ENCODE data around the gene RAP2C.

RAP2C gene

DNA sequence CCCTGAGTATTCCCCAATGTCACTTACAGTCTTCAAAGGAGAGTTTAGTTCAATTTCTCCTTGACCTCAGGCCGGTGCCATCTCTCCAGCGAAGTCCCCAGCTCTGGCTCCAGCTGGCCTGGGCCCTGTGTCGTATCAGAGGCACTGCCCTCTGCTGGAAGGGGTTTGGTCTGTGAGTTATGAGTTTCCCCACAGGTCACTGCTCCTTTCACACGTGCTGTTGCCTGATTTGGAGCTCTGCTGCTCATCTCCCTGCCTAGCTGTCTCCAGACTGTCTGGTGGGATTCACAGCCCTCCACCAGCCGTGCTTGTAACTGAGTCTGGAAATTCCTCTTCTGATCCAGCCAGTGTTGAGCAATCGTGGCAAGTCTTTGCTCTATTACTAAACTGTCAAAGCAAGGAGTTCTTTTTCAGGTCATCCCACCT is at the start of gene RAP2C:
Gene RAP2C (minus strand): TSS at position 105 of the 426 bp plus-strand sequence. CDS start 2,179 bp downstream, outside the sequence.
- DNase-seq (ENCODE audit: low read depth): peak; percentile 14

DNA sequence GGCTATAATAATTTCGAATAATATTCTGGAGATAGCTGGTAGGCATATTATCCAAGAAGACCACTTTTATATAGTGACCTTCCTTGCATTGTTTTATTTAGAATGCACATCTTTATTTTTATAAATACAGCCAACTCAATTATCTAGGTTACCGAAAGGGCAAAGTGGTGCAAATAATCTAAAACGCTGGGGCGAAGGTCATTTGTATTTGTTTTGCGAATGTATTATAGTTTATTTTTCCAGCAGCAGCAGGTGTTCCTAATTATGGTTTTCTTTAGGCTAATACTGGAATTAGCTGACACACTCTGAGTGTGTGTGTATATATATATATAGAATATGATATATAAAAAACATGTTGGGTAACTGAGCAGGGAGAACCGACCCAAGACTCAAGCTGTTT is 48.1 kb upstream of the RAP2C start:
- DNase-seq (ENCODE audit: low read depth): no peak

DNA sequence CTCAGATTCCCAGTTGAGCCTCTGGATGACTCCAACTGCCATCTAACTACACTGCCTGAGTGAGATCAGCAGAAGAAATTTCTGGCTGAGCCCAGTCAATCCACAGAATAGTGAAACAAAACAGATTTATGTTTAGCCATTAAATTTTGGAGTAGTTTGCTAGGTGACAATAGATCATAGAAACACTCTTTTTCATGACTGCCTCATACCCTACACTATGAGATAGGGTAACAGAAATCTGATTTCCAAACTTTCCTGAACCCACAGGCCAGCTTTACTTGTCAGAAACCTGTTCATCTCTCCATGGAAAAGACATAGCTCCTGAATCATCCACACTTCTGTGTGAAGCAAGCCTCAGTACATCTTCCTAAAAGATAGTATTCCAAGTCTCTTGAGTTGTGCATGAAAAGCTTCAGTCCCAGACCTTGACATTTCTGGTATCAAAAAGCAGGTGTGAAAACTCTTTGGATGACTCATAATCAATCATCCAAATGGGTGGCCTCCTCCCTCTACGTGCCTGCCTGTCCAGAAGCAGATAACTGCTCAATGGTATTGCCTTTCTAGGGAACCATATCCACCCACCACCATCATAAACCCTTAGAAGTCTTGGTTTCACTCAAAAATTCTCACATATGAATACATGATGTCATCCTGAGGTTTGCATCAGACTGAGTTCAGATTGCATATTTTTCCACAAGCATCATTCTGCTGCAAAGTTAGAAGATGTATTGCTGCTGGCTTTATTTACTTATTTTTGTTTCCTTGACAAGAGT is 47.5 kb upstream of the RAP2C start:
- no peak for DNase-seq (ENCODE audit: low read depth)

DNA sequence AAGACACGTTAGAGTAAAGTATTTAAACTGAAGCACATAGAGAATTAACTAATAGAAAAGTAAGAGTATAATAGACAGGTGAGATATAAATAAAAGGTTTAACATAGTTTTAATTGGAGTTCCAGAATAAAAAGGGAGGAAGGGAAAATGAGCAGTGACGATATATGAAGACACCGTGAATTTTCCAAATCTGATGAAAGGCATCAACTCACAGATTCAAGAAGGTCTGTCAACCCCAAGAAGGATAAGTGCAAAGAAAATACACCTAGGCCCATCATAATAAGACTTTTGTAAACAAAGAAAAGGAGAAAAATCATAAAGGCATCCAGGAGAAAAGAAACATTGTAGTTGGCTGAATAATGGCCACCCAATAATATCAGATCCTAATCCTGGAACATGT is 43.9 kb upstream of the RAP2C start:
- DNase-seq (ENCODE audit: low read depth): no peak

DNA sequence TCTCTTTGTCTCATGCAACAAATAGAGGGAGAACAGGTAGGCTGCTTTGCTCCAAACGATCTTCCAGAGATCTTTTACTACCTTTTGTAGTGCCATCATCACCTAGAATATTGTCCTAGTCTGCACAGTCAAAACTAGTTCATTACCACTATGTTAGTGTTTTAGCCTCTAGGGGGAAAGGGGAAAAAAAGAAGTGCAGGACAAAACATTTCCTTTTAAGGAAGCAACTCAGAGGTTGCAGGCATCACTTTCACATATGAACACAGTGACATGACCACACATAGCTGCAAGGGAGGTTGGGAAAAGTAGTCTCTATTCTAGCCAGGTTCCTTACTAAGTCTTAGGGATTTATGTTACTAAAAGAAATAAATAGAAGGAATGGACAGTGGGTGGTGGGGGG is 39.3 kb upstream of the RAP2C start:
- no peak for DNase-seq (ENCODE audit: low read depth)

DNA sequence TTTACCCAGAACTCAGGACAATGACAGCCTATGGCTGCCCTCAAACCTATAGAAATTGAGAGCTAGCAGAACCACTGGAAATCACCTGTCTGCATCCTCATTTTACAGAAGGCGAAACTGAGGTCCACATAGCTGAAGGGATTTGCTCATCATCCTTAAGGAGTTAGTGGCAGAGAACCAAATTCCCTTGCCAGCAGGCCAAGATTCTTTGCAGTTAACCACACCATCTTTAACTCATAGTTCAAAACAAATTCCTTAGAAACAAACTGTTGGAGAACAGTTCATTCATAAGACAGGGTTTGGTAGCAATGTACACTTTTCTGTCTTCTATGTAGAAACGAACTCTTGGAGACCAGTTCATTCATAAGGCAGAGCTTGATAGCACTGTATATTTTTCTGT is 37.9 kb upstream of the RAP2C start:
- DNase-seq (ENCODE audit: low read depth): no peak

DNA sequence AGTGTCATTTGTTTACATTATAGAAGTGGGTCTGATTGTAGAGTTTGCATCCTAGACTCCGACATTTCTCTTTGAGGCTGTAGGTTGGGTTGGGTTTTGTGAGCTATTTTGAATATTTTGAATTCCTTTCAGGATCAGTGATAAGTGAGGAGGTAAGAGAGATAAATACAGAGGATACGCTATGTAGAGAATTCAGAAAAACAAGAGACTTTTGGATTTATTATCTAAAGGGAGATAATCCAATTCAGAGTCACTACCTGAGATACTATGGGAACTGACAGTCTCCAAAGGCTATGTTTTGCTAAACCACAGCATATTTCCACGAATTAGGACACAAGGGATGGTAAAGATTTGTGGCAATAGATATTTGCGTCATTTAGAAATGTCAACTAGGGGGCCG is 16.9 kb upstream of the RAP2C start:
- no peak for DNase-seq (ENCODE audit: low read depth)

DNA sequence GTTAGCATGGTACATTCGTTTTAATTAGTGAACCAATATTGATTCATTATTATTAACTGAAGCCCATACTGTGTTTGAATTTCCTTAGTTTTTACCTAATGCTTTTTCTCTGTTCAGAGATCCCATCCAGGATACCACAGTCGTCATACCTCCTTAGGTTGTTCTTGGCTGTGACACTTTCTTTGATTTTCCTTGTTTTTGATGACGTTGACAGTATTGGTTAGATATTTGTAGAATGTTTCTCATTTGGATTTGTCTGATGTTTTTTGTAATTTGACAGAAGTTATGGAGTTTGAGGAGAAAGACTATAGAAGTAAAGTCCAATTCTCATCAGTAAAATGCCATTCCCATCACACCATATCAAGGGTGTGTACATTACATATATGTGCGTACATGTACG is 16.2 kb upstream of the RAP2C start:
- DNase-seq (ENCODE audit: low read depth): no peak

DNA sequence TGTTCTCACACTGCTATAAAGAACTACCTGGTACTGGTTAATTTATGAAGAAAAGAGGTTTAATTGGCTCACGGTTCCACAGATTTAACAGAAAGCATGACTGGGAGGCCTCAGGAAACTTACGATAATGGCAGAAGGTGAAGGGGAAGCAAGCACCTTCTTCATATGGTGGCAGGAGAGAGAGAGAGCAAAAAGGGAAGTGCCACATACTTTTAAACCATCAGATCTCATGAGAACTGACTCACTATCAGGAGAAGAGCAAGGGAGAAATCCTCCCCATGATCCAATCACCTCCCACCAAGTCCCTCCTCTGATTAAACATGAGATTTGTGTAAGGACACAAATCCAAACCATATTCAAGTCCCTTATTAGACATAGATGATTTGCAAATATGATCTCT is 12.3 kb upstream of the RAP2C start:
- no peak for DNase-seq (ENCODE audit: low read depth)

DNA sequence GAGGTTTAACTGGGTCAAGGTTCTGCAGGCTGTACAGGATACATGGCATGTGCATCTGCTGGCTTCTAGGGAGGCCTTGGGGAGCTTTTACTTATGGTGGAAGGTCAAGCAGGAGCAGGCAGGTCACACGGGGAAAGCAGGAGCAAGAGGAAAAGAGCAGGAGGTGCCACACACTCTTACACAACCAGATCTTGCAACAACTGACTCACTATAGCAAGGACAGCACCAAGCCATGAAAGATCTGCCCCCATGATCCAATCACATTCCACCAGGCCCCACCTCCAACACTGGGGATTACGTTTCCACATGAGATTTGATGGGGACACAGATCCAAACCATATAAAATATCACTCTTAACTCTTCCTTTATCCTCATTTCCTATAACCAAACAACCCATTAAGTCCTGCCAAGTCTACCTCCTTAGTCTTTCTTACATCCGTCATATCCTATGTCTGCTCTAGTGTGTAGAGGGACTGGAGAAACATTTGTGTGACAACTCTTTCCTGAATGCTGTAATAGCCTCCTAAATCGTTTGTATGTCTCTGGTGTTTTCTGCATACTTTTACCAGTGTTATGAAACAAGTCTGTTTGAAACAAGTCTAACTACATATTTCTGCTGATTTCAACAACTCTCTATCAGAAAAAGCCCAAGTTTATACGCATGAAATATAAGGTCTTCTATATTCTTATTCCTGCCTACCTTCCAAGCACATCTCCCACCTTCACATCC is 8.3 kb upstream of the RAP2C start:
- DNase-seq (ENCODE audit: low read depth): no peak

DNA sequence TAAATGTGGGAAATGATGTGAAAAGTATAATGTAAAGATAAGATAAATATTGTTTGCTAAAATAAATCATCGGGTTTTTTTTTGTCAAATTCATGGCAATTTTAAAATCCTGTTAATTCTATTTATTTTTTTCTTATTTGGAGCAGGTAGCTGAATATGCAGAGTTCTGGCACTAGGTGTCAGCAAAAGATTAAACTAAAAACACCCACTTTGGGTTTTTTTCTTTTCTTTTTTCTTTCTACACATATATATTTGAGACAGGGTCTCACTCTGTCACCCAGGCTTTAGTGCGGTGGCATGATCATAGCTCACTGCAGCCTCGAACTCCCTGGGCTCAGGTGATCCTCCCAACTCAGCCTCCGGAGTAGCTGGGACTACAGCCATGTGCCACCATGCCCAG is 6.9 kb upstream of the RAP2C start:
- no peak for DNase-seq (ENCODE audit: low read depth)

DNA sequence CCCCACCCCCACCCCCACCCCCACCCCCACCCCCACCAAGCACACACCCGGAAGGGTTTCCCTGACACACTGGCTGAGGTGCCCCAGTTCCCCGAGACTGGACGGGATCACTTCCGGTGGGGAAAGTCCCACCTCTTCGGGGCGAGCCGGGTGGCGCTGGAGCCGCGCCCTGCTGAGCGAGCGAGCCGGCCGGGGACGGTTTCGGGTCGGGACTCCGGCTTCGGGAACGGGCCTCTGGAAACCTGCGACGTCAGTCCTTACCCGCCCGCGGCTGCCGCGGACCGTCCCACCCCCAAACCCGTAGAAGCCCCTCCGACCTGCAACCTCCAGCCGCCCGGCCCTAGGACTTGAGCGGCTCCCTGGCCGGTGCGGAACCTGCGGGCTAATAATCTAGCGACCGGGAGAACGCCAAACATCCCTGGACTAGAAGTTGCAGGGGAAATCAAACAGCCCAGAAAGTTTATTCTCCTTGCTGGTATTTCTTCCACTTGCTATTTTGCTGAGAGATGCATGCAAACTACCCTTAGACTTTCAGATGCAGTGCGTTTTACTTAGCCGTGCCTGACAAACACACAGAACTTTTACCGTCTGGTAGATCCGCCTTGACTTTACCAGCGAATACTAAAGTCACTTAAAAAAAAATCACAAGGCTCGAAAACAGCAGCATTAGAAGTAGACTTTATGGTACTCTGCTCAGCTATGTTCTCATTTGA is 991 bp downstream of the RAP2C start:
- DNase-seq (ENCODE audit: low read depth): peak; percentile 55

DNA sequence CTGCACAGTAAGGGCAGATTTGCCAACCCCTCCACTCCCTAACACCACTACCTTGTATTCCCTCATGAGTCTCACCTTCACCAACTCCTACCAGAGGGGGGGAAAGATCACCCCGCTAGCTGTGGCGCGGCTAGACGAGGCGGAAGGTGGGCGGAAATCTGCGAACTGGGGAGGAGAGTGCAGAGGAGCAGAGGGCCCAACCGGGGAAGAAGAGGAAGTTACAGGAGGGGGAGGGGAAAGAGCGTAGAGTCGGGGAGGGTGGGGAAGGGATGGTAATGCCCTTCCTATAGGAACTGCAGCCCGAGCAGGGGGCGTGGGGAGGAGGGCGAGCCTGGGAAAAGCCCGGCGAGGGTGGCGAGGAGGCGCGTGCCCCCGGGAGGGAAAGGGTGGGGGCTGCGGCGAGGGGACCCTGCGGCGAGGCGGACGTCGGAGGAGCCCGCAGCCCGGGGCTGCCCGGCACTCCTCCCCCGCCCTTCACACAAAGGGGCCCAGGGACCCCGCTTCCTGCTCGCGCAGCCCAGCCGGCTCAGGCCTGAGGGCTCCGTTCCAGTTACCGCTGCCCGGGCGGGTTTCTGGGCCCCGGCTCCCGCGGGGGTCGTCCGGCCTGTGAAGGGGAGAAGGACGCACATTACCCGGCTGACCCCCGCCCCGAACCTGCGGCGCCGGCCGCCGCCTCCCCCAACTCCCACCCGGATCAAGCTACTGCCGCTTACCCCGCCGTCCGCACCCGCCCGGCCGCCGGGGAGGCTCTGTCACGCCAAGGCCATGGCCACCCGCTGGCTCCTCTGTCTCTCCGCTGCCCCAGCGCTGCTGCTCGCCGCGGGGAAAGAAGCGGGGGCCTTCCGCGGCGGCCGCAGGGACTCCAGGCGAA is 1.8 kb downstream of the RAP2C start:
- DNase-seq (ENCODE audit: low read depth): peak; percentile 35

DNA sequence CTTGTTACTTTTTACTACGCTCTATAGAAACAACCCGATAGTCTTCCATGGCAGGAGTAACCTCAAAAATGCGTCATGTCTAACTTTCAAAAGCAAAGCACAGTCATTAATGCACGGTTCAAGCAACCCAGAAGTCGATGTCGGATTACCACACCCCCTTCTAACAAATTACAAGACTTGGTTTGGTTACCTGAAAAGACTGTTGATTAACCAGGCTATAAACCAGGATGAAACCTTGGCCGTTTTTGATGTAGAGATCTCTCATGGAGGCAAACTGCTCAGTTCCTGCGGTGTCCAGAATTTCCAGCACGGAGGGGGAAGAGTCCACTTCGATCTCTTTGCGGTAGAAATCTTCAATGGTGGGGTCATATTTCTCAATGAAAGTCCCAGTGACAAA is 2.4 kb downstream of the RAP2C start:
- no peak for DNase-seq (ENCODE audit: low read depth)

DNA sequence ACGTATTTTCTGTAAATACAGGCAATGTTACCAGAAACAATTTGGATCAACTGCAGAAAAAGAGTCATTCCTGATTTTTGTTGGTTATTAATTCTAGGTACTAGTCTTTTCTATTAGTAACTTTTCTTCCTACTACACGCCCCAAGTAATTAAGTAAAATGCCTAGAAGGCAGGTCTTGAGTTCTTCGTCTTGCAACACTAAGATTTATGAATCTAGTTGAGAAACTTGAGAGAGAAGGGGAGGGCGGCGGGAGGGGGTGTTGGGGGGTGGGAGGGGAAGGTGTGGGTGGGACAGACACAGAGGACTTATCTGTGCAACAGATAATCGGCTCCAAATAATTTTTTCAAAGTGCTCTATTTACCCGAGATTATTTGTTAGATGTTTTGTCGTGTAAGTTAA is 3.0 kb downstream of the RAP2C start:
- DNase-seq (ENCODE audit: low read depth): no peak

DNA sequence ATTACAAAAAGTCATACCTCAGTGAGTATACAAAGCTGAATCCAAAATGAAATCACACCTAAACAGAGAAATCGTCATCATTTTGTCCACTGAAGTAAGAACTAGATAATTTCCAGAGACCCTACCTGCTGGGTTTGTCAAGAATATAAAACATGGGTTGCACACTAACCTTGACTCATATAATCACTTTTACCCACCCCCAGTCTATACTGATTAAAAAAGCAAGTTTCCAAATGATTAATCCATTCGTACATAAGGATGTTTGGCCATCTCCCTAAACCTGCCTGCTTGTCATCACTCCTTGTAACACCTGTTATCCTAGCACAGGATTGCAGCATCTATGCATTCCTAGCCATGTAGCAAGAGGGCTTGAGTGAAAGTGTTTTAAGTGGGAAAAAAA is 4.7 kb downstream of the RAP2C start:
- DNase-seq (ENCODE audit: low read depth): no peak

DNA sequence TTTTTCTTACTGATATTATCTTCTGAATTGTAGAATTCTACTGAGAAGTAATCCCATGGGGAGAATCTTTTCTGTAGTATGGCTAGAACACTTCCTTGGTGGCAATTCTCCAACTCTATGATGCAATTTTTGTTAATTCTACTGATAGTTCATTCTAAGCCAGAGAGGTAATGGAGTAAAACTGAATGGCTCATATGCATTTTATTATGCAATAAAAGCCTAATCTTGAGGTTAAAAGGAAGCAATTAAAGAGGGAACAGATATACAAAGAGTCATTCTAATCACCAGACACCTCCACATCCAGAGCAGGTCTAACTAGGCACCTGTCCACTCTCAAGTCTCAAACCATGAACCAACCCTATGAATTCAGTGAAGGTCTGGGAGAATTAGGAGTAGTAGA is 9.7 kb downstream of the RAP2C start:
- no peak for DNase-seq (ENCODE audit: low read depth)

DNA sequence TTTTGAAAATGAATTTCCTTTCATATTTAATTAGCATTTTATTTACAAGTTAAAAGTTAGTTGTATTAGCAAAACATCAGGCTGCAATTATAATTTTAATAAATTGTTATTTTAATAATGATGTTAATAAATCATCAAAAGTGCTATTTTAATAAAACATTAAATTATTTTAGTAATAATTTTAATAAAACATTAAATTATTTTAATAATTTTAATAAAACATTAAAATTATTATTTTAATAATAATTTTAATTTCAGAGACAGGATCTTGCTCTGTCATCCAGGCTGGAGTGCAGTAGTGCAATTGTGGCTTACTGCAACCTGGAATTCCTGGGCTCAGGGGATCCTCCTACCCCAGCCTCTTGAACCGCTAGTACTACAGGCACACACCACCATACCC is 10.8 kb downstream of the RAP2C start:
- DNase-seq (ENCODE audit: low read depth): no peak

DNA sequence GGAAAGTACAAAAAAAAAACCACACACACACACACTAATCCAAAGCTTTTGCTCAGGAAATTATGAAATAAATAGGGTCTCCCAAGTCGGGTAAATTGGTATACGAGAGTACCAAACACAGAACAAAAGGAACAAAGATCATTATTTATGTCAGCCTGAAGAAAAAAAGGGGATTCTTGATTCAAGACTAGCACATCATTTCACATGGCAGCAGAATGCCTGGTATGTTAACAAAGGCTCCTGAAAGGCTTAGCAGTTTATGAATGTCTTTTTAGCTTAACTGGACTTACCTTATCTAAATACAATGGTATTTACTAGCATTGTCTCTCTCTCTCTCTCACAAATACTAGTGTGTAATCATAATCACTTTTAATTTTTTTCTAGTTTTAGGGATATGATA is 11.3 kb downstream of the RAP2C start:
- DNase-seq (ENCODE audit: low read depth): no peak

DNA sequence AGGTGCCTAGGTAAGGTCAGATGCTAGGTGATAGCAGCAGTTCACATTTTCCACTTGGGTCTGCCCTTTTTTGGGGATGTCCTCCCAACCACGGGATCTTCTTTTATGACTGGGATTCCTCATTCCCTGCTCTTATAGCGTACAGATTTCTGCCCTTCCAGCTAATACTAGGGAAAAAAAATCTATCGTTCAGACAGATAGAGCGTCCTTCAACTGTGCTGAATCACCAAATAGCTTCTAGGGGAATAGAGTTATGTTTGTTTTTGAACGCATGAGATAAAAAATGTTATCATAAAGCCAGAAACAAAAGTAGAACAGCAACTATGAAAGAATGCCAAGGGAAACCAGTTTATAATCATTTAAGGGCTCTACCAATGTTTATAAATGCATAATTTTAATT is 13.0 kb downstream of the RAP2C start:
- no peak for DNase-seq (ENCODE audit: low read depth)

DNA sequence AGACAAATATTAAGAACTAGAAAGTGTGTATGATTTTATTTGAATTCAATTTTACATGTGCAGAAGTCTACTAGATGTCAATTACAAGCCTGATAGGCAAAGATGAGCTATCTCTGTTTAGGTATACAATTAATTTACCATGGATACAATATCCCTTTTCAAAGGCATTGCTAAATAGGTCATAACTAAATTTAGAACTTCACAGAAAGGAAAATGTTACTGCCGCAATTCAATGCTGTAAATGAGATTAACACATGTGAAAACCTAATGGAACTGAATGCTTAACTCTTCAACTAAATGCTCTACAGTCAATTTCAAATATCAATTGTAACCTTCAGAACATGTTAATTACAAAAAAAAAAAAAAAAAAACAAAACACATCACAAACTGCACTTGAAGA is 14.6 kb downstream of the RAP2C start:
- DNase-seq (ENCODE audit: low read depth): no peak

DNA sequence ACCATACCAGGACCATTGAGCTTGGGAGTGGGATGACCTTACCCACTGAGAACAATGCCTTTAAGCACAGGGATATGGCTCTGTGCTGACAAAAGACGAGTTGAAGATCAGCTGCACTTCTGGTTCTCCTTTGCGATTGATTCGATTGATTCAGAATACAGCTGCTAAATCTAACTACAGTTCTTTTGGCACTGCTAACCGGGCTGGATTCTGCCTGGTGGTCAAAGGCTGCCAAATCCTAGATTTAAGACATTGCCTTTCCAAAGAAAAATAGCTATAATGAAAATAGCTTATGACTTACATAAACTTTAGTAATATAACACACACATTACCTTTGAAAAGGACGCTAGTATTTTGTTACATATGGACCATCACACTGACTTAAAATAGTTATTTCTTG is 18.3 kb downstream of the RAP2C start:
- no peak for DNase-seq (ENCODE audit: low read depth)

All from stimulated activated CD8-positive, alpha-beta memory T cell treated with anti-CD3 and anti-CD28 coated beads, Interleukin-15, amount 100 ng/mL, for 1 hour (primary cell).